PC-3 (cell line): ENCODE results near the gene TAF3. TPM values are rescaled to one million over a fixed set of nuclear protein-coding genes. Genes with fewer than 3 reads are reported as not detected.

Experiments used
- ATAC-seq: fragments of 200-7000 bp; cut with Tn5 transposase; 2 replicates; pipeline ENCODE4 v1.9.1; 2020; ENCODE audit warnings: mild to moderate bottlenecking, moderate library complexity
- BruUV-seq: library from RNA; stranded (reverse); fragments of 400-500 nt; replicated peaks from 2 replicates; lab custom pipeline; 2021; lab: Mats Ljungman, UMichigan
- CTCF ChIA-PET: fragments of 300-600 bp; sonication (Branson Sonifier 250); formaldehyde crosslinking; loops from one replicate; lab custom pipeline; 2022; ENCODE audit warnings: antibody characterized with exemption; lab: Charles Lee
- POLR2A ChIA-PET: fragments of 300-600 bp; sonication (Branson Sonifier 250); formaldehyde crosslinking; loops from one replicate; lab custom pipeline; 2022; ENCODE audit warnings: antibody characterized with exemption; ENCODE audit not compliant: unreplicated experiment; lab: Charles Lee
- DNase-seq: peaks from one replicate; pipeline ENCODE4 v3.0.0-alpha.2; 2015
- H2AFZ ChIP-seq: fragments of 300-600 bp; sonication (generic); 2 replicates; pipeline ENCODE4 v1.6.0; 2016; ENCODE audit warnings: antibody characterized with exemption, low read length
- H3F3A ChIP-seq: fragments of 300-600 bp; sonication (generic); one replicate; pipeline ENCODE4 v1.6.0; 2017; ENCODE audit warnings: antibody characterized with exemption, low read length, control low read depth, mild to moderate bottlenecking; ENCODE audit not compliant: unreplicated experiment
- H3K27ac ChIP-seq: fragments of 300-600 bp; sonication (generic); 2 replicates; pipeline ENCODE4 v1.5.1; 2016; ENCODE audit warnings: mild to moderate bottlenecking, low read length
- H3K27me3 ChIP-seq: fragments of 300-600 bp; sonication (generic); 2 replicates; pipeline ENCODE4 v1.6.1; 2016; ENCODE audit warnings: low read length, mixed read lengths
- H3K36me3 ChIP-seq: fragments of 300-600 bp; sonication (generic); 2 replicates; pipeline ENCODE4 v1.6.1; 2016; ENCODE audit warnings: low read depth, mixed run types, low read length, mixed read lengths
- H3K4me1 ChIP-seq: fragments of 300-600 bp; sonication (generic); 2 replicates; pipeline ENCODE4 v1.5.1; 2016; ENCODE audit warnings: low read length; ENCODE audit not compliant: insufficient read depth
- H3K4me2 ChIP-seq: fragments of 300-600 bp; sonication (generic); 2 replicates; pipeline ENCODE4 v1.6.0; 2016; ENCODE audit warnings: low read length
- H3K4me3 ChIP-seq: fragments of 300-600 bp; sonication (generic); 2 replicates; pipeline ENCODE4 v1.5.1; 2016; ENCODE audit warnings: mild to moderate bottlenecking, low read length, mixed read lengths
- H3K79me2 ChIP-seq: fragments of 300-600 bp; sonication (generic); 2 replicates; pipeline ENCODE4 v1.6.1; 2017; ENCODE audit warnings: low read length, mixed read lengths
- H3K9ac ChIP-seq: fragments of 300-600 bp; sonication (generic); 2 replicates; pipeline ENCODE4 v1.6.0; 2016; ENCODE audit warnings: mild to moderate bottlenecking, low read length
- H3K9me2 ChIP-seq: fragments of 300-600 bp; sonication (generic); replicated peaks from 2 replicates; pipeline ENCODE4 v1.6.1; 2016; ENCODE audit warnings: mixed run types, low read length, mixed read lengths
- H3K9me3 ChIP-seq: fragments of 300-600 bp; sonication (generic); 2 replicates; pipeline ENCODE4 v1.6.1; 2016; ENCODE audit warnings: low read length, mixed read lengths
- H4K20me1 ChIP-seq: fragments of 300-600 bp; sonication (generic); 2 replicates; pipeline ENCODE4 v1.6.1; 2016; ENCODE audit warnings: low read length, mixed read lengths
- CTCF ChIP-seq: fragments of 300-600 bp; sonication (generic); conservative IDR thresholded peaks from 2 replicates; pipeline ENCODE4 v1.5.1; 2017; ENCODE audit warnings: antibody characterized with exemption, low read depth, mild to moderate bottlenecking, low read length
- EZH2 ChIP-seq: fragments of 300-600 bp; sonication (generic); IDR thresholded peaks from one replicate; pipeline ENCODE4 v1.6.1; 2017; ENCODE audit warnings: antibody characterized with exemption, mild to moderate bottlenecking, low read length; ENCODE audit not compliant: unreplicated experiment
- EZH2phosphoT487 ChIP-seq: fragments of 300-600 bp; sonication (generic); IDR thresholded peaks from 2 replicates; pipeline ENCODE4 v1.6.1; 2018; ENCODE audit warnings: mild to moderate bottlenecking, antibody characterized with exemption, low read length, borderline replicate concordance
- intact Hi-C: fragments of 100-400 bp; cut with micrococcal nuclease; formaldehyde crosslinking; loops from 2 replicates; pipeline ENCODE4 v1.9.0; 2023
- total RNA-seq: library from RNA; depleted of rRNA; stranded (reverse); fragments of >200 nt; gene quantifications from 2 replicates; pipeline ENCODE4 v1.2.3, GENCODE V29; 2014

TAF3 gene
- total RNA-seq, 1 experiment from 2014 or later = 2.0 TPM

GRCh38 chr10:7802606-7803005 lies 15.7 kb upstream of the TAF3 start:
- Histone ChIP-seq H3K27ac (no peak overlapping the region), H3K9me3 (no peaks in the 10 kb centered on the region), H3K79me2 (no peaks in the 10 kb centered on the region), H2AFZ (no peak overlapping the region), H3K9me2 (no peaks in the 10 kb centered on the region), H3K9ac (no peak overlapping the region), H3K36me3 (peaks cover 47% of the 10 kb centered on the region), H4K20me1 (no peaks in the 10 kb centered on the region), H3F3A (no peaks in the 10 kb centered on the region), H3K4me1 (peaks cover 3% of the 10 kb centered on the region), H3K4me2 (no peak overlapping the region), H3K27me3 (no peaks in the 10 kb centered on the region), H3K4me3 (no peak overlapping the region)
- no peak for ATAC-seq
- intact Hi-C loops = no loop called here
- ChIA-PET CTCF (no interaction called here), POLR2A (no interaction called here)
- BruUV-seq = no TSS peak
- TF ChIP-seq EZH2phosphoT487 = no peak
- TF ChIP-seq EZH2 = no peak
- no peak for TF ChIP-seq CTCF
- no peak for DNase-seq

GRCh38 chr10:7804216-7804615 lies 14.1 kb upstream of the TAF3 start:
- H3K9me2 ChIP-seq = no peaks in the 10 kb centered on the region
- H3K4me2 ChIP-seq = no peak overlapping the region
- H3F3A ChIP-seq = no peaks in the 10 kb centered on the region
- H3K79me2 ChIP-seq = no peaks in the 10 kb centered on the region
- no peaks in the 10 kb centered on the region for H3K27me3 ChIP-seq
- H3K4me3 ChIP-seq = no peak overlapping the region
- no peak for DNase-seq
- H3K9ac ChIP-seq = no peak overlapping the region
- no peak overlapping the region for H2AFZ ChIP-seq
- H3K9me3 ChIP-seq = no peaks in the 10 kb centered on the region
- peaks cover 47% of the 10 kb centered on the region for H3K36me3 ChIP-seq
- no peak for ATAC-seq
- H3K27ac ChIP-seq = no peak overlapping the region
- TF ChIP-seq CTCF (no peak), EZH2 (no peak), EZH2phosphoT487 (no peak)
- ChIA-PET CTCF (no interaction called here), POLR2A (no interaction called here)
- intact Hi-C loops = no loop called here
- H3K4me1 ChIP-seq = no peaks in the 10 kb centered on the region
- BruUV-seq = no TSS peak
- H4K20me1 ChIP-seq = no peaks in the 10 kb centered on the region

GRCh38 chr10:7804741-7805140 lies 13.6 kb upstream of the TAF3 start:
- H3K27ac ChIP-seq = no peak overlapping the region
- H3K4me1 ChIP-seq = no peaks in the 10 kb centered on the region
- H3F3A ChIP-seq = no peaks in the 10 kb centered on the region
- CTCF ChIA-PET = no interaction called here
- no peak for ATAC-seq
- no peaks in the 10 kb centered on the region for H3K79me2 ChIP-seq
- H2AFZ ChIP-seq = no peak overlapping the region
- DNase-seq = no peak
- no peaks in the 10 kb centered on the region for H3K27me3 ChIP-seq
- no TSS peak for BruUV-seq
- intact Hi-C loops = no loop called here
- peaks cover 41% of the 10 kb centered on the region for H3K36me3 ChIP-seq
- H4K20me1 ChIP-seq = no peaks in the 10 kb centered on the region
- no peak overlapping the region for H3K4me2 ChIP-seq
- no peaks in the 10 kb centered on the region for H3K9me3 ChIP-seq
- TF ChIP-seq CTCF = no peak
- TF ChIP-seq EZH2 = no peak
- TF ChIP-seq EZH2phosphoT487 = no peak
- POLR2A ChIA-PET = no interaction called here
- no peaks in the 10 kb centered on the region for H3K9me2 ChIP-seq
- H3K4me3 ChIP-seq = no peak overlapping the region
- H3K9ac ChIP-seq = no peak overlapping the region
